ENCODE measurements around the gene ARL5A. TPM values are rescaled to one million over a fixed set of nuclear protein-coding genes. Genes with fewer than 3 reads are reported as not detected.
"Not testable (repeated sequence)": the region's sequence is repeated elsewhere in the genome, so short reads cannot be mapped to it uniquely, and the experiment has no call there.

The ARL5A gene, protein sequence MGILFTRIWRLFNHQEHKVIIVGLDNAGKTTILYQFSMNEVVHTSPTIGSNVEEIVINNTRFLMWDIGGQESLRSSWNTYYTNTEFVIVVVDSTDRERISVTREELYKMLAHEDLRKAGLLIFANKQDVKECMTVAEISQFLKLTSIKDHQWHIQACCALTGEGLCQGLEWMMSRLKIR
- total RNA-seq (ENCODE audit: unreplicated experiment): 30.3 TPM
- long read RNA-seq, full-length matches to known transcripts: 40 of 44 reads
- long read RNA-seq, partial matches to known transcripts: 1 of 44 reads
- long read RNA-seq, other reads (novel, unspliced or antisense): 3 of 44 reads

DNA sequence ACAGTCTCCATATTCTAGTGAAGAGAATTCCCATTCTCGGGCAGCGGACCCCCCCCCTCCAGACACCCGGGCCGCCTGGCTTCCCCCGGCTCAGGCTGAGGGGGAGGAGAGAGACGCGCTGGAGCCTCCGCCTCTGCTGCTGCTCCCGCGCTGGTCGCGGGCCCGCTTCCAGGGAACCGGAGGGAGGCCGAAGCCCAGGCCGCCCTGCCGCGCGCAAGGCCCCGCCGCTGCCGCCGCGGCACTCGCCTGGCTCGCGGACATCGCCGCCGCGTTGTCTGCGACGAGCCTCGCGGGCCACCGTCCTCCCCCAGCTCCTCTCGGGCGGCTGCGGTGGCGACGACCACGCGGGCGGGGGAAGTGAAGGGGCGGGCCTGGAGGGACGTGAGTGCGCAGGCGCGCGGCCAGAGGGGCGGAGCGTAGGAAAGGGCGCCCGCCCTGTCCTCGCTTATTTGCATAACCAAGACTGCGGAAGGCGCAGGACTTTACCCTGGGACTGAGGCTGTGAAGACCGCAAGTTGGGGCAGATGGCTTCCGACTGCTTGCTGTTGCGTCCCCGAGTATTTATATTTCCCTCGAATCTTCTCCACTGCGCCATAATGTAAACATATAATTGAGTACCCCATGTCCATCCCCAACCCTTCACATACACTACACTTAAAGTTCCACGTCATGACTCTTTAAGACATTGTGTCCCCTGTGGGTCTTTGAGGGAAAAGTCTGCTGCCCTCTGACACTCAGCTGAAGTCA is at the start of gene ARL5A:
Gene ARL5A (minus strand): TSS at position 279 of the 747 bp plus-strand sequence. CDS start 245 bp downstream, at position 34.
- peaks cover 5% of the 10 kb centered on the region for H3K27me3 Mint-ChIP-seq (ENCODE audit: unreplicated experiment)
- H3K9me3 Mint-ChIP-seq (ENCODE audit: unreplicated experiment): peaks cover 9% of the 10 kb centered on the region
- TF ChIP-seq, protein P1, sequence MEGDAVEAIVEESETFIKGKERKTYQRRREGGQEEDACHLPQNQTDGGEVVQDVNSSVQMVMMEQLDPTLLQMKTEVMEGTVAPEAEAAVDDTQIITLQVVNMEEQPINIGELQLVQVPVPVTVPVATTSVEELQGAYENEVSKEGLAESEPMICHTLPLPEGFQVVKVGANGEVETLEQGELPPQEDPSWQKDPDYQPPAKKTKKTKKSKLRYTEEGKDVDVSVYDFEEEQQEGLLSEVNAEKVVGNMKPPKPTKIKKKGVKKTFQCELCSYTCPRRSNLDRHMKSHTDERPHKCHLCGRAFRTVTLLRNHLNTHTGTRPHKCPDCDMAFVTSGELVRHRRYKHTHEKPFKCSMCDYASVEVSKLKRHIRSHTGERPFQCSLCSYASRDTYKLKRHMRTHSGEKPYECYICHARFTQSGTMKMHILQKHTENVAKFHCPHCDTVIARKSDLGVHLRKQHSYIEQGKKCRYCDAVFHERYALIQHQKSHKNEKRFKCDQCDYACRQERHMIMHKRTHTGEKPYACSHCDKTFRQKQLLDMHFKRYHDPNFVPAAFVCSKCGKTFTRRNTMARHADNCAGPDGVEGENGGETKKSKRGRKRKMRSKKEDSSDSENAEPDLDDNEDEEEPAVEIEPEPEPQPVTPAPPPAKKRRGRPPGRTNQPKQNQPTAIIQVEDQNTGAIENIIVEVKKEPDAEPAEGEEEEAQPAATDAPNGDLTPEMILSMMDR (IDR thresholded peaks at IDR 0.05; ENCODE audit: partially characterized antibody, unreplicated experiment): no peak
- H3K4me3 Mint-ChIP-seq (ENCODE audit: unreplicated experiment): peak within 1 kb of the TSS; percentile 96
- peak within 1 kb of the TSS; percentile 94 for H3K27ac Mint-ChIP-seq (ENCODE audit: unreplicated experiment)
- peaks cover 16% of the 10 kb centered on the region for H3K4me1 Mint-ChIP-seq (ENCODE audit: low read depth, unreplicated experiment)
- H3K36me3 Mint-ChIP-seq (ENCODE audit: unreplicated experiment): no peaks in the 10 kb centered on the region
- peak; percentile 97 for DNase-seq

- H3K4me1 Mint-ChIP-seq (ENCODE audit: low read depth, unreplicated experiment); H3K27me3 Mint-ChIP-seq (ENCODE audit: unreplicated experiment); H3K4me3 Mint-ChIP-seq (ENCODE audit: unreplicated experiment); H3K9me3 Mint-ChIP-seq (ENCODE audit: unreplicated experiment); H3K27ac Mint-ChIP-seq (ENCODE audit: unreplicated experiment); DNase-seq; H3K36me3 Mint-ChIP-seq (ENCODE audit: unreplicated experiment): not testable (repeated sequence)
Observed at GRCh38 chr2:151875631-151876030, 47.4 kb upstream of the ARL5A start.

GRCh38 chr2:151872463-151872862 is 44.2 kb upstream of the ARL5A start:
- peaks cover 3% of the 10 kb centered on the region for H3K36me3 Mint-ChIP-seq (ENCODE audit: unreplicated experiment)
- peaks cover 3% of the 10 kb centered on the region for H3K9me3 Mint-ChIP-seq (ENCODE audit: unreplicated experiment)
- no peak overlapping the region for H3K4me3 Mint-ChIP-seq (ENCODE audit: unreplicated experiment)
- no peak for DNase-seq
- TF ChIP-seq, protein P1 (IDR thresholded peaks at IDR 0.05; ENCODE audit: partially characterized antibody, unreplicated experiment): no peak
- H3K27me3 Mint-ChIP-seq (ENCODE audit: unreplicated experiment): peaks cover 2% of the 10 kb centered on the region
- no peaks in the 10 kb centered on the region for H3K4me1 Mint-ChIP-seq (ENCODE audit: low read depth, unreplicated experiment)
- no peak overlapping the region for H3K27ac Mint-ChIP-seq (ENCODE audit: unreplicated experiment)

DNA sequence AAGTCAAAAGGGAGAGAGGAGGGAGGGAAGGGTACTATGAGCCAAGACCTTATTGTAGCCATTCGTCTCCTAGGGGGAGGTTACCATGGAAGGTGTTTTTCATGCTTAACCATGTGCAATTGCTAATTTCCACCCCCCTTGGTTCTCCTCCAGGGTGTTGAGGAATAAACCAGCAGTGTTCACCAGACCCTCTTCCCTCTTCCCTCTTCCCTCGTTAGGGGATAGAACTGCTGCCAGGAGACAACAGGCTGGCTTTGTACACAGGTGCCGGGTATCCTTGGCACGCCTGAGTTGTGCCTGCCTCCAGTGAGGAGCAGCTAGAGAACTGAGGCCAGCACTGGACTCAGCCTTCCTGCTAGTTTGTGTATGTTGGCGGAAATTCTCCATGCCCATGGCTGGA is 41.1 kb upstream of the ARL5A start:
- Mint-ChIP-seq H3K36me3 (ENCODE audit: unreplicated experiment) (no peaks in the 10 kb centered on the region), H3K9me3 (ENCODE audit: unreplicated experiment) (peaks cover 3% of the 10 kb centered on the region), H3K4me3 (ENCODE audit: unreplicated experiment) (no peak overlapping the region), H3K4me1 (ENCODE audit: low read depth, unreplicated experiment) (no peaks in the 10 kb centered on the region), H3K27ac (ENCODE audit: unreplicated experiment) (no peak overlapping the region), H3K27me3 (ENCODE audit: unreplicated experiment) (no peaks in the 10 kb centered on the region)
- TF ChIP-seq, protein P1 (IDR thresholded peaks at IDR 0.05; ENCODE audit: partially characterized antibody, unreplicated experiment): no peak
- no peak for DNase-seq

GRCh38 chr2:151862700-151863099 is 34.5 kb upstream of the ARL5A start:
- Mint-ChIP-seq H3K36me3 (ENCODE audit: unreplicated experiment) (no peaks in the 10 kb centered on the region), H3K4me3 (ENCODE audit: unreplicated experiment) (no peak overlapping the region), H3K9me3 (ENCODE audit: unreplicated experiment) (no peaks in the 10 kb centered on the region), H3K27me3 (ENCODE audit: unreplicated experiment) (no peaks in the 10 kb centered on the region), H3K4me1 (ENCODE audit: low read depth, unreplicated experiment) (no peaks in the 10 kb centered on the region), H3K27ac (ENCODE audit: unreplicated experiment) (no peak overlapping the region)
- no peak for DNase-seq
- TF ChIP-seq, protein P1 (IDR thresholded peaks at IDR 0.05; ENCODE audit: partially characterized antibody, unreplicated experiment): no peak
